Anterior cingulate cortex (tissue), 58 donors: ENCODE results near the gene AIG1.

Experiments
- DNase-seq, 58 donors: peaks; one replicate each; lab custom pipeline; 2025; lab: John Stamatoyannopoulos, UW

The AIG1 gene

DNA sequence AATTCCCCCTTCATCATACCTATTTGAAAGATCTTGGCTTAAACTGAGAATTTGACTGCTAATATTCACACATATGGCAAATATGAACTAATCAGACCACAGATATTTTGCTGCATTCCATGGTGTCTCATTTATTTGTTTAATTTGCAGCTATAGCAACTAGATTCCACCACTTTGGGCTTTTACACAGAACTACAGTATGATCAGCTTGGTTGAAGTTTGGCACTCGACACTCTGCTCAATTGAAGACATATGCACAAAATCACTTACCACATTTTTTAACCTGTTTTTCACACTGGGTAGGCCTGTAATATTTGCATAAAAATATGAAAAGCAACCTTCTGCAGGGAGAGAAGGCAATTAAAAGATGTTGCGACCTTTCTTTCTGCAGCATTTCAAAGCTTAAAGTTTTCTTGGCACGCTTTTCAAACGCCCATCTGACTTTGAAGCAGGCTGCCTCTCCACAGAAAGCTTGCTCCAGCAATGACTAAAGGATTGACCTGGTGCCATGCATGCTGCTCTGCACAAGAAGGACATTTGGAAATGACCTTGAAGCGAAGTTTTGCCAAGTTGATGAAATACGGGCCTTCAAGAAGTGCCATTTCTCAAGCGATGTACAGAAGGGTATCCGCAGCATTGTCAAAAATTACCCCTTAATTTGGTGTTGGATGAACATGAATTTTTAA lies 126.7 kb downstream of the AIG1 start:
- DNase-seq = no peak

DNA sequence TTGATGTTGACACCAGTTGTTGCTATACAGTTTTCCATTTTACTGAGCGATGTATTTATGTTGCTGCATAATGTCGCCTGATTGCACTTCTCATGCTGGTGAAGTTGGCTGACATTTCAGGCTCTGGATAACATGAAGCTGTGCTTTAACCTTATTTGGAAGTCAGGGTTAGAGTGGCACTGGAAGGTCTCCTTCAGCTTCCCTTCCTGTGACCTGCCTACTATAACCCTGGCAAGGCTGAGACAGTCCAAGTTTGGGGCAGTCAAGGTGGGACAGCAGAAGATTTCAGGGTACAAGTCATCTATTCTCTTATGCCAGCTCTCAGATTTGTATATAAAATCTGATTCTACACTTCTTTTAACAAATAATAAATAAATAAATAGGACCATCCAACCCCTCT lies 127.6 kb downstream of the AIG1 start:
- no peak for DNase-seq

DNA sequence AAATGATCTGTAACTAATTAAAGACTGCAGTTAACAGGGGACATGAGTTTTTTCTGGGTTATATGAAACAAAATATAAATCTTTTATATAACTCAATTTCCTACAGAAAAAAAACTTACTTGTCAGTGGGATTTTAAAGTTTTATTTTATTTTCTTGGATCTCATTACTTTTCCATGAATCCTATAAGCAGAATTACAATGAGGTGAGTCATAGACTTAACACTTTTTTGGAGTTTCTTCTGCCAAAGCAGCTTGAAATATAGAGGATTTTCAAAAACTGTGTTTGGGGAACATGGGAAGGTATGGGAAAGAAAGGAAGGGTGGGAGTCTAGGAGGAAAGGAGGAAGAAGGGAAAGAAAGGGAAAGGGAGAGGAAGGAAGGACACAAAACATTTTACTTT lies 130.7 kb downstream of the AIG1 start:
- DNase-seq = no peak

DNA sequence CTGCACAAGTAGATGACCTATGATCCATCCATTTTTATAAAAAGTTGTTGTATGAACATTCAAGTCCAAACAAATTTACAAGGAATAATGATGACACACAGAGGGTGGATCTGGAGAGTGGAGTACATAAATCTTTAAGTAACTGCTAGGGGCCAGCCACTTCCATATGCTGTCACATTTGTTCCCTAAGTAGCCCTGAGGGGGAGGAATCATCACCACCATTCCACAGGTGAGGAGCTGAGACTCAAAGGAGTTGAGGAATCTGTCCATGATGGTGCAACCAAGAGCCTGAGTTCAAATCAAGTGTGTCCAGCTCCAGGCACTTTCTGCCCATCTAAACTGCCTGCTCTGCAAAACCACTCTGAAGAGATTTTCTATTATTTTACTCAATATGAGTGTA lies 132.1 kb downstream of the AIG1 start:
- DNase-seq = no peak

DNA sequence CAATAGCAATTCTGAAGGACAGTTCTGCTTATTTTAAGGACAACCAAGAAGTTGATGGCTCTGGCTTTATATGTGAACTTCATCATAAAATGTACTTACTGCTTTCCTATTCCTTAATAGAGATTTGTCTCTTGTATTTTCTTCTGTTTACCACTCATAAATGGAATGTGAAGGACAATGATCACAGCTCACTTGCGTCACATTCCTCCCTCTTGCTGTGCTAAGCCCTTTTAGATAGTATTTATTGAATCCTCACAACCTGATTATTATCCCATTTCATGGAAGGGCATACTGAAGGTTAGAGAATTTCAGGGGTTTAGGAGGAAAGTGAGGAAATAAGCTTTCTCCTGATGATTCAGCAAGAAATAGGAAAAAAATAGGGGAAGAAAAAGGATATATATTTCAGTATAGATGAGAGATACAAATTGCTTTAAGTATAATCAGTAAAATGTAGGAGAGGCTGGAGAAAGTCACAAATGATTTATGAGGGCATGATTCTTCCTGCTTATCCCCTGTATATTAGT lies 132.9 kb downstream of the AIG1 start:
- no peak for DNase-seq

DNA sequence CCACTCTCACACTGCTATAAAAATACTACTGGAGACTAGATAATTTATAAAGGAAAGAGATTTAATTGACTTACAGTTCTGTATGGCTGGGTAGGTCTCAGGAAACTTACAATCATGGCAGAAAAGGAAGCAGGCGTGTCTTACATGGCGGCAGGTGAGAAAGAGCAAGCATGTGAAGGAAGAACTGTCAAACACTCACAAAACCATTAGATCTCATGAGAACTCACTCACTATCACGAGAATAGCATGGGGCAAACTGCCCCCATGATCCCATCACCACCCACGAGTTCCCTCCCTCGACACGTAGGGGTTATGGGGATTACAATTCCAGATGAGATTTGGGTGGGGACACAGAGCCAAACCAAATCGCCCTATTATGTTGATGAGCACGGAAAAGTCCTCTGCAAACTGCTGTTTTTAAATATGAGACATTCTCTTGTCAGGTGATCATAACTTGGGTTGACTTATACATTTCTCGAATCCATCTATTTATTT lies 133.5 kb downstream of the AIG1 start:
- no peak for DNase-seq

DNA sequence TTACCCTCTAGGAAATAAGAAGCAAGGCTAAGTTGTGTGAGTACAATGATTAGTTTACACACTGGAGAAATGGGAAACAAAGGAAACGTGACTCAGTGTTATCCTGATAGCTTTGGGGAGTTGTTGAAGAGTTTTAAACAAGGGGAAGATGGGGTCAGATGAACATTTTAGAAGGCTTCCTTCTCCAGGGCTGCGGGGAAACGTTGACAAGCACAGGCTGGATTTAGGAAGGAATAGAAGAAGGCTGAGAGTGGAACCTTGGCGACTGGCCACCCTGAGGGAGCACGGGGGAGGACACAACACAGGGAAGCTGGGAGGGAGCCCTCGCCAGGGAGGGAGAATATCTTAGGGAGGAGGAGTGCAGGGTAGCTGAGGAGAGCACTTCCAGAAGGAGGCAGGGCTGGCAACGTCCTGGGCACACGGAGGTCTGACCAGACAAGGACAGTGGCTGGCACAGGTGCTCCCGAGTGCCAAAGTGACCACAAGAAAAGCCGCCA lies 134.7 kb downstream of the AIG1 start:
- peak in 1 of 58 donors; percentile 4 for DNase-seq

DNA sequence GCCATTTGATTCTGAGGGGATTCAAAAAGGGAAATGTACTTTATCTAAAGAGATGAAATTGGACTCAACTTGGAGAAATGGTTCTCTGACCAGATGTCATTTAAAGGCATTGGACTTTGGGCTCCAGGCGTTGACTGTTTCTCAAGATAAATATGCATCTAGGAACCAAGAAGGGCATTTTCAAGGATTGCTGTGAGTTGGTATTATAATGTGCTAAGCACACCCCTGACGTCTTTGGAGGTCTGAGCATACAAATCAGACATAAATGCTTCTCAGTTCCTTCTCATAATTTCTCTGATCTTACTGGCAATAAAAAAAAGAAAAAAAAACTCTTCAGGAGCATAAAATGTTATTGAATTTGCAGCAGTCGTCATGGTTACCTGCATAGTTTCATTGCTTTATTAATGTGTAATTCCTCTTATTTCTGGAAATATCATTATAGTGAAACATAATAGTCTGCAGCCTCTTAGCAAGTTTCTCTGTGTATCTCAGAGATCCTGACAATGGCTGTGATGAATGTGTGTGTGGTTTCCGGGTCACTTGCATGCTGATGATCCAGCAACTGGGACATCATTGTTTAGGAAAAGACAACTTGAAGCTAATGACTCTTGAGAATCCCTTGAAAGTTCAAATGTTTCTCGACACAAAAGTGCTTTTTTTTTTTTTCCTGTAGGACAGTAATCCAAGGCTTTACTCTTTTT lies 136.0 kb downstream of the AIG1 start:
- DNase-seq = no peak

DNA sequence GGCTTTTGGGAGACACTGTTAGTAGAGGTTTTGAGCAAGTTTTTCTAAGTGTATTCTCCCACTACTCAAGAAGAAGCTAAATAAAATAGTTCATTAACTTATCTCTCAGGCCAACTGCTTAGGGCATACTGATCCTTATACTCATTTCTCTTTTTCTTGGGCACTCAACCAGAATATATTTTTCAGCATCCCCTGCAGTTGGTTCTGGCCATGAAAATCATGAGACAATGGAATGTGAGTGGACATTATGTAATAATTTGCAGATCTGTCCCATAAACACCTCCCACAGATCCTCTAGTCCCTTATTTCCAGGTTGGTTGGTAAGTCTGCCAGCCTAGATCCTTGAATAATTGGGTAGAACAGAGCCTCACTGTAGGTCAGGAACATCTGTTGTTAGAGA lies 136.7 kb downstream of the AIG1 start:
- no peak for DNase-seq

DNA sequence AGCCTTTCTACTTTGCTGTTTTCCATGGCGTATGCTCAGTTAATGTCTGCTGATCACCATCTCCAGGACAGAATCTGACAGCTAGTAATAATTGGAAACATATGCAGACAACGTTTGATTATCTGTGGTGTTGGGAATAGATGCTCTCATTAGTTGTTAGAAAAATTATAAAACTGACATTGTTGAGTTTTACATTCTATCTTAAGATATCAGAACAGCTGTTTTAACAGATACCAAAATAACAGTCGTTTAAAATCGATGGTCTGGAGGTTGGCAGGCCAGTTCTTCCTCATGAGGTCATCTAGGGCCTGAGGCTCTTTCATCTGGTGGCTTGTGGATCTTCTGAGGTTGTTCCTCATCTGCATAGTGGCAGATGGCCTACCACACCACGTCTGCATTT lies 137.6 kb downstream of the AIG1 start:
- DNase-seq = no peak

DNA sequence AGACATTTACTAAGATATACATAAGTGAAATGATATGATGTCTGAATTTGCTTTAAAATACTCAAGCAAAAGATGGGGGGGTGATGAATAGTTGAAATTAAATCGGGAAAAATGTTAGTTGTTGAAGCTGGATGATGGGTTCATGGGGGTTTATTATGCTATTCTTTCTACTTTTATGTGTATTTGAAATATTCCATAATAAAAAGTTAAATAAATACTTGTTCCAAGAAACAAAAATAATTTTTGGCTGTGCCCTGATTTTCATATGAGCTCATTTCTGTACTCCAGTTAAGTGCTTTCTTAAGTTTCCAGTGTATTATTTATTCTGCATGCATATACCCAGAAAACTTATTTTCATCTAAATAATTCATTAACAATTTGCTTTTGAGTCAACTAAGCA lies 138.6 kb downstream of the AIG1 start:
- no peak for DNase-seq

DNA sequence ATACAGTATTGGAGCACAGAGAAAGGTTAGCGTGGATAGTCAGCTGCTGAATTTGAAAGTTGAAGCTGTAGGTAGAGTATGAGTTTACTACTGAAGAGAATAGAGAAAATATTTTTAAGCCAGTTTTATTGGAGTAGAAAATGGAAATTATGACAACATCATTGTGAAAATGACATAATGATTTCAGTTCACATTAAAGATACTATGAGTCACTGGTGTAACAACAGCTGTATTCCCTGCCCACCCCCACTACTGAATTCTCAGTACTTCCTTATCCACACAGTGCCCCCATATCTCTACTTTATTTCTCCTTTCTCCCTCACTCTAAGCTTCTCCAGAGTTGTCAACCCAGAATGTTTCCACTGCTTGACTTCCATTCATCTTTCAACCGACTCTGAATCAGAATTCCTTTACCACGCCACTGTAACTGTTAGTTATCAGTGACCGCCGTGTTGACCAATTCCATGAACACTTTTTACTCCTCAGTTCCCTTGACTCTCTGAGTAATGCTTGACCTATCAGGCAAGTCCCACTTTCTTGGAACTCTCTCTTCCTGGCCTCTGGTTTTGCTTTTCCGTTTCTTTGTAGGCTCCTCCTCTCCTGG lies 139.6 kb downstream of the AIG1 start:
- DNase-seq = no peak

DNA sequence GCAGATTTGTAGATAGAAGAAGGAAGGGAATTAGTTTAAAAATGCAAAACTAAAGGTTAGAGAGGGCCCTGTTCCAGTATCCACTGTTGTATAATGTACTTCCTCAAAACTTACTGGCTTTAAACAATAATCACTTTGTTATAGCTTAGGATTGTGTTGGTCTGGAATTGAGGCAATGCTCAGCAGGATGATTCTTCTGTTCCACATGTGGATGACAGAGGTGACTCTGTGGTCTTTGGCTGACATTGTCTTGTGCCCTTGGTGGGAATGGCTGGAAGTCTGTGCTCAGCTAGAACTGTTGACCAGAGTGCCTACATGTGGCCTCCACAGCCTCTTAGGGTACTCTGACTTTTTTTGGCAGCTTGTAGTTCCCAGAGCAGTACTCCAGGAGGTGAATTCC lies 143.4 kb downstream of the AIG1 start:
- no peak for DNase-seq

DNA sequence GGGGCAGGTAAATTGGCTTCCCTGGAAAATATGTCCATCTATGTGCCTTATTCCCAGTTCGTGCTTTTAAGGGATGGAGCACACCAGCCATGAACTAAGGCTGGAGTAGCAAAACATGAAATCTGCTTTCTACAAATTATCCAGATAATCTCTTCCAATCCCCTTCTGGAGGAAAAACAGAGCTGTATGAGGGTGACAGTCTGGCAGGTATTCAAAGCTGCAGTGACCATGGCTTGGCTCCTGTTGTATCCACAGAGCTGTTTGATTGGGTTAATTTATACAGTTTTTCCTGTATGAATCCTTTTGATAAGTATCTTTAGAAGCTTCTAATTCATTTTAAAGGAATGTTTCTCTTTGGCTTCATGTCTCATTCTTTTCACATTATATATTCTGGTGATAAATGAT lies 144.4 kb downstream of the AIG1 start:
- DNase-seq = no peak

DNA sequence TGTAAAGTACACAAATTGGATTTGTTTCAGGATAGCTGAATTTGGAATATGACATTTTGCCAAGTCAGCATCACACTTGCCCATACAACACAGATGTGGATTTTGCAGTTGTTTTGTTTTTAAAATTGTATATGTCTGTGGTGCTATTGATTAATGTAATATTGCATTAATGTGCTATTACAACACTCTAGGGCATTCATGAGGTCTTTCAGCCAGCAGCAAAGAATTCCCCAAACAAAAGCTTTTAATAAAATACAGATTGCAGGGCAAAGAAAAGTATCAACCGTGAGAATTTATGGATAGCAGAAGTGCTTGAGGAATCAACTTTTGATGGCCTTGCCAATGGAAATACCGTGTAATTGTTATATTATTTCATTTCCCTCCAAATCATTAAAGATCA lies 144.9 kb downstream of the AIG1 start:
- DNase-seq = no peak

DNA sequence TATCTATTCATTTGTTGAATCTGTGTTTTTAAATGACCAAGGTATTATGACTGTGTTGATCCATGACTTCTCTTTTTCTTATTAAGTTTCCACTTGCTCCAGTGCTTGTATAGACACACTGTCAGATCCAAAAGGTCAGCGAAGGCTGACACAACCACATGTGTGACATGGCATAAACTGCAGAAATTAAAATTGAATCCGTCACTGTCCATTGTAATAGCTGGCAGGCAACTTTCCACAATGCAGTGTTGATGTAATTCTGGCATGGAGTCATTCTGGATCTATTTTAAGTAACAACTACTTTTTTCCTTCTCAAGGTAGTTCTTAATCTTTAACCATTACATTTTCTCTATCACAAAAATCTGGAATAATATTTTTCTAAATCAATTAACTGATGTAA lies 145.3 kb downstream of the AIG1 start:
- DNase-seq = no peak

DNA sequence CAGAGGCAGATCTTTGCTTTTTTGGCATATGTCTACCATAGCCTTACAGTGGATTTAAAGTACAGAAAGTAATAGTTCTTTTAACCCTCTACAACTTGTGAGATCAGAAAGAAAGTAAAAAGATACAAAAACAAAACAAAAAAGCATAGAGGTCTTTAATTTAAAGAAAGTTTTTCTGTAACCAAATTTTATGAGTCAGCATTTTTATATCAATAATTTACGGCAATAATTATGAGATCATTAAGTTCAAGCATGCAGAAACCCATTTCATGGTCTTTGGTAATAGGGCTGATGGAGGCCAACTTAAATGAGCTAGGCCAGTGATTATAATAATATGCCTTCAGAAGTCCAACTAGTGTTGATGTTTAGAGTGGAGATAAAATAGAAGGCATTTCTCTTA lies 145.9 kb downstream of the AIG1 start:
- no peak for DNase-seq

DNA sequence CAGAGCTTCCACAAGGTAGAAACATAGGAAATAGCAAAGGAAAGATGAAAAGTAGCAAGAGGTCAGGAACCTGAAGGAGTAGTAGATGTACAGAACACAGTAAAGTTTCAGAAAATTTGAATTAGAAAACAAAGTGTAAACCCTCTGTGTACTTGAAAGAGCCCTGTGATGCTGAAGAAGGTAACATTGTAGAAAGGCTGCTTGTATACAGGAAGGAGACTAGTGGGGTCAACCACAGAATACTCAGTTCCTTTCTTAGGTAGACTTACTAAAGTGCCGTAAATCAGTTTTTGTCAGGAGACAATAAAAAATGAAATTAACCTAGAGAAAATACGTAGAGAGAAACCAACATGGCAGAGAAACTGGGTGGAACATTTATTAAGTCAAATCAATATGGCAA lies 149.7 kb downstream of the AIG1 start:
- DNase-seq = no peak

DNA sequence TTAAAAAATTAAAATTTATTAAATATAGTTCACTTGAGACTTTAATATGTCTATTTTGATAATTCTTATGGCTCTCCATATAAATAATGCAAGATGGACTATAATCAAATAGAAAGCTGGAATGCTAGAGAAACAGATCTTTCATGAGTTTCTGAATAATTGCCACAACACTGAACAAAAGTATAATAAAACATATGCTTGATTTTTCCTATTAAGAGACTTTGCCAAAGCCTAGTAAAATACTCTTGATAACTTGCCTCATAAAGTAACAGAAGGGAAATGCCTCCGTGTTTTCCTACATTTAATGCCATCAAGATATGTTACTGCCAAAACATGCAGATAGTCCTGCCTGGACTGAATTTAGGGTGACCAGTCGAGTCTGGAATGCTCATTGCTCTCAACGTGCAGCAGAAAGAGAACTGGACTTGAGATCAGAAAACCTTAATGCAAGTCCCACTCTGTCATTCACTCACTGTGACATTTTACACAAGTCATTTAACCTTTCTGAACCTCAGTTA lies 153.2 kb downstream of the AIG1 start:
- DNase-seq = no peak

DNA sequence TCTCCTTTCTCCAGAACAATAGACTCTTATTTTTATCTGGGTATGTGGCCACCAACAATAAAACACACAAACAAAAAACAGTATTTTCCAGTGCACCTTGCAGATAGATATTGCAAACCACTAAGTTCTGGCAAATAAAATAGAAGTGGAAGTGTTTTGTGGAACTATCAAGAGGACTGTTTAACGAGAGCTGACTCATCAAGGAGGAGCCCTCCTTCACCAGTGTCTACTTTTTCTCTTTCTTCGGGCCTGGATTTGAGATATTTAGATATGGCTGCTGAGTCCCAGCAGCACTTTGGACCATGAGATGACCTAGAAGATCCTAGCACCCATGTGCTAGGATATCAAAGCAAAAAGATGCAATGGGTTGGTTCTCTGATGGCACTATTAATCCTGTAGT lies 154.7 kb downstream of the AIG1 start:
- DNase-seq = no peak

DNA sequence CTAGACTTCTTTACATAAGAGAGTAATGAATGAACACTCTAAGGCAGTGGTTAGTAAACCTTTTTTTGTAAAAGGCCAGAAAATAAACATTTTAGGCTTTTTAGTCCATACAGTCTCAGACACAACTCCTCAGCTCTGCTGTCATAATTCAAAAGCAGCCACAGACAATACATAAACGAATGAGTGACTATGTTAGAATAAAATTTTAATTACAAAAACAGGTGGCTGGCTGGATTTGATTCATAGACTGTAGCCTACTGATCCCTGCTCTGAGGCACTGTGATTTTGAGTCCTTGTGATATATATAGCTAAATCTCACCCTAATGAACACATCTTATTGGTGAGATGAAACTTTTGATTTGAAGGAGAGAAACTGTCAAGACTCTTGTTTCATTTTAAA lies 155.1 kb downstream of the AIG1 start:
- no peak for DNase-seq
